DND-41 (cell line): ENCODE measurements around the gene MIPOL1.

Experiments
- ATAC-seq: fragments of 200-7000 bp; cut with Tn5 transposase; 3 replicates; pipeline ENCODE4 v1.9.1; 2021; ENCODE audit warnings: low read depth; ENCODE audit not compliant: insufficient read depth
- DNase-seq: peaks from one replicate; pipeline ENCODE4 v3.0.0-alpha.2; 2020
- H2AFZ ChIP-seq: 2 replicates; pipeline ENCODE4 v1.6.0; 2012; ENCODE audit warnings: low read depth, low read length
- H3K27ac ChIP-seq: 2 replicates; pipeline ENCODE4 v1.5.1; 2012; ENCODE audit warnings: low read length, inconsistent platforms
- H3K27me3 ChIP-seq: fragments of 200-600 bp; sonication (generic); 2 replicates; pipeline ENCODE4 v1.6.0; 2012; ENCODE audit warnings: low read length, mild to moderate bottlenecking, inconsistent platforms; ENCODE audit not compliant: insufficient read depth, poor library complexity
- H3K36me3 ChIP-seq: 2 replicates; pipeline ENCODE4 v1.5.1; 2012; ENCODE audit warnings: low read length, inconsistent platforms; ENCODE audit not compliant: insufficient read depth
- H3K4me1 ChIP-seq: 2 replicates; pipeline ENCODE4 v1.5.1; 2012; ENCODE audit warnings: mild to moderate bottlenecking, low read length; ENCODE audit not compliant: insufficient read depth
- H3K4me2 ChIP-seq: 2 replicates; pipeline ENCODE4 v1.6.0; 2012; ENCODE audit warnings: mild to moderate bottlenecking, moderate library complexity, low read length, inconsistent platforms; ENCODE audit not compliant: insufficient read depth
- H3K4me3 ChIP-seq, 2 experiments: fragments of 200-600 bp in 1 of 2; shearing (Covaris generic) in 1 of 2; 2 replicates each; pipeline ENCODE4 v1.5.1; 2012 to 2016; ENCODE audit warnings: inconsistent platforms in 2 of 2, low read length in 2 of 2, mild to moderate bottlenecking in 2 of 2, low read depth in 1 of 2, moderate library complexity in 1 of 2
- H3K79me2 ChIP-seq: 2 replicates; pipeline ENCODE4 v1.6.0; 2012; ENCODE audit warnings: low read length, inconsistent platforms; ENCODE audit not compliant: insufficient read depth
- H3K9ac ChIP-seq: 2 replicates; pipeline ENCODE4 v1.6.0; 2012; ENCODE audit warnings: low read depth, mild to moderate bottlenecking, inconsistent platforms, low read length, moderate library complexity
- H3K9me3 ChIP-seq: 2 replicates; pipeline ENCODE4 v1.5.1; 2012; ENCODE audit warnings: low read length, moderate library complexity, mild to moderate bottlenecking, inconsistent platforms; ENCODE audit not compliant: insufficient read depth, severe bottlenecking
- H4K20me1 ChIP-seq: 2 replicates; pipeline ENCODE4 v1.6.0; 2012; ENCODE audit warnings: low read length; ENCODE audit not compliant: insufficient read depth
- CTCF ChIP-seq: IDR thresholded peaks from 2 replicates; pipeline ENCODE4 v1.5.1; 2012; ENCODE audit warnings: borderline replicate concordance, low read length, moderate library complexity, mild to moderate bottlenecking; ENCODE audit not compliant: poor library complexity, severe bottlenecking; ENCODE audit errors: extremely low read depth
- EZH2 ChIP-seq: IDR thresholded peaks from 3 replicates; pipeline ENCODE4 v1.6.1; 2012; ENCODE audit warnings: borderline replicate concordance, low read depth, mild to moderate bottlenecking, moderate library complexity, low read length, inconsistent platforms; ENCODE audit not compliant: severe bottlenecking

MIPOL1 gene

GRCh38 chr14:37443461-37443860 lies 245.7 kb downstream of the MIPOL1 start:
- Histone ChIP-seq H3K4me2 (no peak overlapping the region), H3K27me3 (no peaks in the 10 kb centered on the region), H3K4me3 (no peak overlapping the region), H4K20me1 (no peaks in the 10 kb centered on the region), H3K79me2 (no peaks in the 10 kb centered on the region), H2AFZ (no peak overlapping the region), H3K36me3 (no peaks in the 10 kb centered on the region), H3K9me3 (no peaks in the 10 kb centered on the region), H3K9ac (no peak overlapping the region), H3K4me1 (no peaks in the 10 kb centered on the region), H3K27ac (no peak overlapping the region)
- DNase-seq (no peak), ATAC-seq (no peak)
- no peak for TF ChIP-seq CTCF
- TF ChIP-seq EZH2, result no peak

GRCh38 chr14:37447883-37448391 lies 250.2 kb downstream of the MIPOL1 start:
- Histone ChIP-seq H3K9ac (no peak overlapping the region), H3K27ac (no peak overlapping the region), H3K27me3 (no peaks in the 10 kb centered on the region), H3K4me1 (no peaks in the 10 kb centered on the region), H3K9me3 (no peaks in the 10 kb centered on the region), H3K79me2 (no peaks in the 10 kb centered on the region), H2AFZ (no peak overlapping the region), H3K4me3 (no peak overlapping the region), H3K4me2 (no peak overlapping the region), H4K20me1 (no peaks in the 10 kb centered on the region), H3K36me3 (no peaks in the 10 kb centered on the region)
- no peak for DNase-seq
- no peak for ATAC-seq
- TF ChIP-seq CTCF (no peak), EZH2 (no peak)

- Histone ChIP-seq H3K27me3 (no peaks in the 10 kb centered on the region), H3K4me1 (no peaks in the 10 kb centered on the region), H3K9ac (no peak overlapping the region), H2AFZ (no peak overlapping the region), H3K79me2 (no peaks in the 10 kb centered on the region), H3K4me3 (no peak overlapping the region), H3K9me3 (no peaks in the 10 kb centered on the region), H3K27ac (no peak overlapping the region), H4K20me1 (no peaks in the 10 kb centered on the region), H3K36me3 (no peaks in the 10 kb centered on the region), H3K4me2 (no peak overlapping the region)
- DNase-seq, result no peak
- no peak for ATAC-seq
- TF ChIP-seq EZH2 (no peak), CTCF (no peak)
Observed at GRCh38 chr14:37452323-37452722, 254.6 kb downstream of the MIPOL1 start.

GRCh38 chr14:37453985-37454384 lies 256.2 kb downstream of the MIPOL1 start:
- H3K79me2 ChIP-seq, result no peaks in the 10 kb centered on the region
- no peaks in the 10 kb centered on the region for H3K27me3 ChIP-seq
- no peaks in the 10 kb centered on the region for H3K4me1 ChIP-seq
- ATAC-seq (no peak), DNase-seq (no peak)
- H2AFZ ChIP-seq, result no peak overlapping the region
- H3K36me3 ChIP-seq, result no peaks in the 10 kb centered on the region
- H3K9ac ChIP-seq, result no peak overlapping the region
- no peaks in the 10 kb centered on the region for H3K9me3 ChIP-seq
- no peak for TF ChIP-seq EZH2
- no peak for TF ChIP-seq CTCF
- H4K20me1 ChIP-seq, result no peaks in the 10 kb centered on the region
- H3K4me2 ChIP-seq, result no peak overlapping the region
- H3K4me3 ChIP-seq, result no peak overlapping the region
- H3K27ac ChIP-seq, result no peak overlapping the region
